Dermis blood vessel endothelial cell (primary cell): ENCODE data around the gene STARD13. TPM values are rescaled to one million over a fixed set of nuclear protein-coding genes. Genes with fewer than 3 reads are reported as not detected.
"Not testable (repeated sequence)": the region's sequence is repeated elsewhere in the genome, so short reads cannot be mapped to it uniquely, and the experiment has no call there.

ENCODE experiments used
- DNase-seq: peaks from one replicate; pipeline ENCODE4 v3.0.0; 2010
- total RNA-seq: library from RNA; depleted of rRNA; stranded (reverse); fragments of >200 nt; gene quantifications from 2 replicates; pipeline ENCODE4 v1.2.3, GENCODE V29; 2014

STARD13 gene
- total RNA-seq, 1 donor from 2014 or later = 27.7 TPM

- no peak for DNase-seq
Observed at GRCh38 chr13:33172911-33173310, 112.6 kb downstream of the STARD13 start.

- no peak for DNase-seq
Observed at GRCh38 chr13:33172400-33172799, 113.2 kb downstream of the STARD13 start.

GRCh38 chr13:33169273-33169980, 116.1 kb downstream of the STARD13 start:
- DNase-seq = peak; percentile 79

- DNase-seq = no peak
Observed at GRCh38 chr13:33168321-33168960, 117.1 kb downstream of the STARD13 start.

- no peak for DNase-seq
Observed at GRCh38 chr13:33167491-33167890, 118.1 kb downstream of the STARD13 start.

GRCh38 chr13:33165787-33166186, 119.8 kb downstream of the STARD13 start:
- no peak for DNase-seq

GRCh38 chr13:33164331-33164730, 121.2 kb downstream of the STARD13 start:
- no peak for DNase-seq

GRCh38 chr13:33162725-33163124, 122.8 kb downstream of the STARD13 start:
- DNase-seq = not testable (repeated sequence)

- no peak for DNase-seq
Observed at GRCh38 chr13:33158816-33159215, 126.7 kb downstream of the STARD13 start.

GRCh38 chr13:33158271-33158670, 127.3 kb downstream of the STARD13 start:
- no peak for DNase-seq

GRCh38 chr13:33154911-33155310, 130.6 kb downstream of the STARD13 start:
- DNase-seq = no peak

- peak; percentile 92 for DNase-seq
Observed at GRCh38 chr13:33153421-33154404, 131.8 kb downstream of the STARD13 start.

GRCh38 chr13:33152389-33152788, 133.2 kb downstream of the STARD13 start:
- no peak for DNase-seq

GRCh38 chr13:33150662-33151061, 134.9 kb downstream of the STARD13 start:
- DNase-seq = no peak

GRCh38 chr13:33150126-33150525, 135.4 kb downstream of the STARD13 start:
- DNase-seq = peak; percentile 69

GRCh38 chr13:33147832-33148231, 137.7 kb downstream of the STARD13 start:
- no peak for DNase-seq

GRCh38 chr13:33146843-33147611, 138.5 kb downstream of the STARD13 start:
- DNase-seq = no peak

- no peak for DNase-seq
Observed at GRCh38 chr13:33145667-33146066, 139.9 kb downstream of the STARD13 start.

- DNase-seq = no peak
Observed at GRCh38 chr13:33144358-33144784, 141.2 kb downstream of the STARD13 start.

GRCh38 chr13:33139780-33140535, 145.6 kb downstream of the STARD13 start:
- DNase-seq = no peak

GRCh38 chr13:33139184-33139583, 146.4 kb downstream of the STARD13 start:
- DNase-seq = no peak

GRCh38 chr13:33138441-33138840, 147.1 kb downstream of the STARD13 start:
- no peak for DNase-seq
